GM18508 (cell line): Measurements from ENCODE around the gene CD248.
A peak's percentile ranks its signal among the peaks of the same experiment; 100 is the strongest.

ENCODE experiments used
- ATAC-seq: cut with Tn5 transposase; IDR thresholded peaks from one replicate; pipeline ENCODE4 v1.9.1; 2021; ENCODE audit warnings: moderate number of reproducible peaks; ENCODE audit not compliant: insufficient read depth, unreplicated experiment

CD248 gene

DNA sequence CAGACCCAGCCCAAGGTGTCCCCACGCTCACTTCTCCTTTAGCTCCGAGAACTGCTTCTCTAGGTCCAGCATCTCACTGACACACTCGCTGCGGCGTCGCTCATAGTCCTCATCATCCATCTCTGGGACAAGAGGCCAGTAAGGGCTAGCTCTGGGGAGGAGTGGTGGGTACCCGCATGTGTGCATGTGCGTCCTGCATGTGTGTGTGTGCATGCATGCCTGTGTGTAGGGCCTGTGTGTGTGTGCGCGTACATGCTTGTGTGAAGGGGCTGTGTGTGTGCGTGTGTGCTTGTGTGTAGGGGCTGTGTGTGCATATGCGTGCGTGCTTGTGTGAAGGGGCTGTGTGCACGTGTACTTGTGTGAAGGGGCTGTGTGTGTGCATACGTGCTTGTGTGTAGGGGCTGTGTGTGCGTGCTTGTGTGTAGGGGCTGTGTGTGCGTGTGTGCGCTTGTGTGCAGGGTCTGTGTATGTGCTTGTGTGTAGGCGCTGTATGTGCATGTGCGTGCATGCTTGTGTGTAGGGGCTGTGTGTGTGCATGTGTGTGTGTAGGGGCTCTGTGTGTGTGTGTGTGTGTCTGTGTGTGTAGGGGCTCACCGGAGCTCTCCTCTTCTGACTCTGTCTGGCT lies 24.8 kb upstream of the CD248 start:
- ATAC-seq = no peak

GRCh38 chr11:66340596-66341501 lies 24.0 kb upstream of the CD248 start:
- no peak for ATAC-seq

DNA sequence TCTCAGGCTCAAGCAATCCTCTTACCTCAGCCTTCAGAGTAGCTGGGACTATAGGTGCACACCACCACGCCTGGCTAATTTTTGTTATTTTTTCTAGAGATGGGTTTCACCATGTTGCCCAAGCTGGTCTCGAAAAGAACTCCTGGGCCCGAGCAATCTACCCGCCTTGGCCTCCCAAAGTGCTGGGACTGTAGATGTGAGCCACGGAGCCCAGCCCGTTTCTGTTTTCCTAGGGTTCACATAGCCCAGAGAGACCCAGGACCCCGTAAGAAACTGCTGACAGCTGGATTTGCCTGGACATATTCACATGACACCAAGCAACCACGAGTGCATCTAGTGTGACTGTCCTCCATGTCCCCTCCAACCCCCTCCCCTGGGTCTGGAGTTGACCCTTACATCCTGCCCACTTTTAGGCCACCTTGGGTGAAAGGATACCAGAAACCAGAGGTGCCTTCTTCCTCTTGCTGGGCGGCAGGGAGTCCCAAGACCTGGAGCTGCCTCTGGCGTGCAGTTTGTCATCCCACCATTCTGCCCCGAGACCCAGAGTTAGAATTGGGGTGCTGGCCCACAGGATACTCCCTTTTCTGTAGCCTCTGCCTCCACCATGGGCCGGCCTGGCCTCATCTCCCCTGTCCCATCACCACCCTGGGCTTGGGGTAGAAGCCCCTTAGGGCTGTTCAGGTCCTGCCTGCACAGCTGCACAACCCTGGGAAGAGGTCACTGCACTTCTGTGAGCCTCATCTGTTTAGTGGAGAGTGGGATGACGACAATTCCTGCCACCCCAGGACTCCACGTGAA lies 23.0 kb upstream of the CD248 start:
- ATAC-seq = no peak

DNA sequence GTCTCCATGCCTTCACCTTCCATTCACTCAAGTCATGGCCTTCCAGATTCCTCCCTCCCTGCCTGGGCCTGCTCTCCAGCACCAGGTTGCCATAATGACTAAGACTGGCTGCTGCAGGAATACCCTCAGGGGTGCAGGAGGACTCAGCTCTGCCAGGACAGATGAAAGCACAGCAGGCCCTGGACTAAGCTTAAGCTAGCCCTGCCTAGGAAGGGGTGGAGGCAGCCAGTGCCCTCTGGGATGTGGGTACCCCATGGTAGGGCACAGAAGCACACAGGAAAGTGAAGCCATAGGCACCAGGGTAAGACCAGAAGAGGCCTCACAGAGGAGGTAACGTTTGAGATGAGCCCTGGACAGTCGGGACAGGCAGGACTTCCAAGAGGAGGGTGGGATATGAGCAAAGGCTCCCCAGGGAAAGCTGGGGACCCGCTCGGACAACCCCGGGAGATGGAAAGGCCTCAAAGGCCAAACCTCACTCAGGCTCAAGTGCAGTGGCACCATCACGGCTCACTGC lies 22.4 kb upstream of the CD248 start:
- ATAC-seq = no peak

GRCh38 chr11:66338276-66339161 lies 21.7 kb upstream of the CD248 start:
- no peak for ATAC-seq

- no peak for ATAC-seq
These were observed 20.5 kb upstream of the CD248 start for GRCh38 chr11:66337103-66337899.

DNA sequence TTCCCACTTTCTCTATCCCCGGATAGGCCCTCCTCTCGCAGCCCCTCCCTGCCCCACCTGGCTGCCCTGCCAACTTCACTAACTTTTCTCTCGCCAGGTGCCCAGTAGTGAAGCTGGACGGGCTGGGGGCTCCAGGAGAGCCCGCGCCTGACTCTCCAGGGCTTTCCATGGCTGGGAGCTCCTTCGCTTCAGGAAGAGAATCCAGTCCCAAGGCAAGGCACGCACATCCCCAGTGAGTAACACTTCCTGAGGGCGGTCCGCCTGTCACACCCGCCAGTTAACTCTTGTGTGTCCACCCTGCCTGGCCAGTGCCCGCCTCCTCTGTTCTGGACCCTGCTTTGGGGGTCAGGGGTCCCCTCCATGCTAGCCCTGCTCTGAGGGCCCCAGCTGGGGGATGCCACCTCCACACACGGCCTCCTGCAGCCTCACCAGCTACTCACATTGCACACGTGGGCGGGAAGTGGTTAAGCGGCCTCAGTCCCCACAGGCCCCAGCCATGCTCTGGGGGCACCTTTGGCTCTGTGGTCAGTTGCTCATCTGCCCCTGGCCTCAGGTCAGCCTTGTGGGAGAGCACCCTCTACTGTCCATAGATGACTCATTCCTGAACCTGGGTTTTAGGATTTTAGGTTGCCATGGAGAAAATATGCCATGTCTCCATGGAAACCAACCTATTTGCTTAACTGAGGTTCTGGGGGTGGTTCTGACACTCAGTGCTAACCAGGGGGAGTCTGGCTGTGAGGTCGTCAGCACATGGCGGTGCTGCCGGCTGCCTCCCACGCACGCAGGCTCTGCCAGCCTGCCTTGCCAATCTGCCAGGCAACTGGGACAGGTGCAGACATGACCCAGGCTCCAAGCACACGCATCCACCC lies 19.6 kb upstream of the CD248 start, which contains the start of gene RIN1:
Gene RIN1 (minus strand): TSS at position 201 of the 869 bp plus-strand sequence. CDS start 32 bp downstream, at position 169.
- ATAC-seq = peak; percentile 50

- no peak for ATAC-seq
These were observed 18.8 kb upstream of the CD248 start for GRCh38 chr11:66335531-66336233.

GRCh38 chr11:66334605-66335442 lies 18.0 kb upstream of the CD248 start:
- ATAC-seq = no peak

- no peak for ATAC-seq
These were observed 17.2 kb upstream of the CD248 start for GRCh38 chr11:66333896-66334604.

DNA sequence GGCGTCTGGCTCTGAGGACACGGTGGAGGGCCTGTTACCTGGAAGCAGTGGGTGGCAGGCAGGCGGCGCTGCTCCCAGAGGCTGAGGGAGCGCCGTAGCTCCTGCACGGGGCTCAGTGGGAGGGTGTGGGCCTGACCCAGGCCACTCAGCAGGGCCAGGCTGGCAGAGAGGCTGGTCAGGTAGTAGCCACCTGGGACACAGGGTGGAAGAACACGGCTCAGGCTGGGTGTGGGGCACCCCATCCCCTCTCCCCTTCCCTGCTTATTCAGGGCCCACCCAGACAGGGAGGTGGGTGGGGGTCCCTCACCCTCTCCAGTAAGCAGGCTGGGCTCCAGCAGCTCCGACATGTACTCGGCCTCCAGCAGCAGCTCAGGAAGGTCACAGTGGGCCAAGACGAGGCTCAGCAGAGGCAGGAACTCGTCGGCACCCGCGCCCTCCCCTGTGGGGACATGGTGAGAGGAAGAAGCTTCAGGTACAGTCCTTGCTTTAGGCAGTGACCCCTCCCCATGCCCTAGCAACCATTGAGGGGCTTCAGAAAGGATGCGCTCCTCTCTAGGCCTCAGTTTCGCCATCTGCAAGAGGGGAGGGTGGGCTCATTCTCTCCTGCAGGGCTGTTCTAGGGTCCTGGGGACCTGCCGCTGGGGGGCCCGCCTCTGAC lies 16.5 kb upstream of the CD248 start:
- ATAC-seq = no peak

DNA sequence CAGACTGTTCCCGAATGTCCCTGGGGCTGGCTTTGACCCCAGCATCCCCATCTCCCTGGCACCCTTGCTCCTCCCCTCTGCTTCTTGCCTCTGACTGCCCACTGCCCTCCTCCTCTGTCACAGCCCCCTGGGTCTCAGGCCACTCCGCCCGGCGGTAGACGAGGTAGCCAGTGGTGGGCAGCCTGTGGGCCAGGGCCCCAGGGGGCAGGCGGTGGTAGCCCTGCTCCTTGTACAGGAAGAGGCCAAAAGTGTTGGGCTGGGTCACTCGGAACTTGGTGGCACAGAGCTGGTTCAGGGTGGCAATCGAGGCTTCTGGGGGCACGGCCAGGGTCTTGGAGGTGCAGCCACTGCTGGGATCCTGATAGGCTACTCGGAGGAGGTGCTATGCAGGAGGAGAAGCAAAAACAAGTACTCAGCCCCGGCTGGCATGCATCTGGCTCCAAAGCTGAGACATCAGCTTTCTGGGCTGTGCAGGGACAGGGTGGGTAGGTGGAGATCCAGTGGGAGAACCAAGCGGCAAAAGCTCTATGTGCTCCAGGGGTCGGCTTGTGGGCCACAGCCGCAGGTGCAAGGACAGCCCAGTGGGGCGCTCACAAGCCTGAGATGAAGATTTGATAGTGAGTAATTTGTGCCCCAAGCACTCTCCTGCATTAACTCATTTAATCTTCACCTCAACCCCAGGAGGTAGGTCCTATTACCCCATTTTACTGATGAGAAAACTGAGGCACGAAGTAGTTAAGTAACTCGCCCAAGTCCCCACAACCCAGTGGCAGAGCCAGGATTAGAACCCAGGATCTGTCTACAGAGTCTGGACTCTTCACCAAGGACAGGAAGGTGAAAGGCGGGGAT lies 15.8 kb upstream of the CD248 start:
- ATAC-seq = no peak

- no peak for ATAC-seq
These were observed 14.9 kb upstream of the CD248 start for GRCh38 chr11:66331542-66332370.

DNA sequence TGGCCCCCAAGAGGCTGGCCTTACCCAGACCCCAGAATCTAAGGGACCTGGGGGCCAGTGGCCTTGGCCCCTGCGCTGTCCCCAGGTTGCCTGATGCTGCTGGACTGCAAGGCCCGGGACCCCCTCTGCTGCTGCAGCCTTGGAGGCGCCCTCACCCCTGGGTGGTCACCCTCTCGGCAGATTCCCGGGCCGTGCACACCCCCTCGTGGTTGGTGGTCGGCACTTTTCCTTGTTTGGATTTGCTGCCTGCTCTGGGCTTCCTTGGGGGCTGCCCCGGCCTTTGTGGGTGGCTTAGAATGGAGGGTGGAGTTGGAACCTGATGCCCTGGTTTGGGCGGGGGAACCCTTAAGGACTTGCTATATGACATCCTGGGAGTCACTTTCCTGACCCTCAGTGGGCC lies 14.1 kb upstream of the CD248 start:
- ATAC-seq = no peak
